CD4-positive, alpha-beta T cell treated with Interleukin-15 for 1 hour (primary cell): ENCODE measurements around the gene GRIK4.

Experiments used
- DNase-seq: peaks from one replicate; pipeline ENCODE4 v3.0.0-alpha.2; 2020

Gene GRIK4

DNA sequence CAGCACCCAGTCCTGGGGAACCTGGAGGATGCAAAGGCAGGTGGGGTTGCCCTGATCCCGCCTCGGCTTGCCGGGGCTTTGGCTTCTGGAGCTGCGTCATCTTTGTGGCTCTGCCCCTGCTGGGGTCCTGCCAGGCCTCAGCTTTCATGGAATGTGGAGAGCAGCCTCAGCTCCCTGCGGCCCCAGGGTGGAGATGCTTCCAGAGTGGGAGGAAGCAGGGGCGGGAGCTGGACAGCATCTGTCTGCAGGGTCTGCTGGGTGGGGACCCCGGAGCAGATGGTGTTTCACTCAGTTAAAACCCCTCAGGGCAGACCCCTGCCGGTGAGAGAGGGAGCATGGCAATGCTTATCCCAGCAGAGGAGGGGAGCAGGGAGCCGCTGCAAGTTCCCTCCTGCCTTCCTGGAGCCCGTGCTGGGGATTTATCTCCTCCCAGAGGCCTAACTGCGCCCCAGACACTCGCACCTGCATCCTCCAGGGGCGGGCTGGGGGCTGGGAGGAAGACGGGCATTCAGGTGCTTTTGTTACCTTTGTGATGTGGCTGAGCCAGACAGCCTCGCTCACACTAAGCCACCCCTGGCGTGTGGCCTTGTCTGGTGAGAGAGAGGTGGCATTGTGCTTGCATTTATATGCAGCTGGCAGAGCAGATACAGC is 15.7 kb downstream of the GRIK4 start:
- DNase-seq = no peak

DNA sequence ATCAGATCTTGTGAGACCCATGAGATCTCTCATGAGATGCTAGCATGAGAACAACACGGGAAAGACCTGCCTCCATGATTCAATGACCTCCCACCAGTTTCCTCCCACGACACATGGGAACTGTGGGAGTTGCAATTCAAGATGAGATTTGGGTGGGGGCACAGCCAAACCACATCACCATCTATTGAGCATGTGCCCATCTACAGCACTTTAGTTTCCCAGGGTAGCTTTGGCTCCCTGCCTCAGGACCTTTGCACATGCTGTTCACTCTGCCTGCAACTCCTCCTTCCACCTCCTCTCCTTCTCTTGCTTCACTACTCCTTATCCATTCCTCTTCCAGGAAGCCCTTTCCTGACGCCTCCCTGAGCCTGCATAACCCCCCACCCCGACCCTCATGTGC is 17.2 kb downstream of the GRIK4 start:
- DNase-seq = no peak

DNA sequence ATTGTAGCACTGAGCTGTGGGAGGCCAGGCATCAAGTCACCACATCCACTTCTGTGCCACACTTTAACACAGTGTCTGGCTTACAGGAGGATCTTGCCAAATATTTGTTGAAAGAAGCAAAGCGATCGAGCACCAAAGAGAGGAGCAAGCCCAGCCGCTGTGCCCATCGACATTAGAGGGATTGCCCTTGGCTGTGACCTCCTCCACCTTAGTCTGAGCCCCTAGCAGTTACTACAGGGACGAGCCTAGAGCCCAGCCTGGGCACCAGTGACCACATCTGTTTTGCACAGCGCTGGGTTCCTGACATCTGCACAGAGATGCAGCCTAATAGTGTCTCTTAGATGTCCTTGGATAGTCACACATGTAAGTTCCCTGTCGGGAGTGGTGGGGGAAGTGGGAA is 17.7 kb downstream of the GRIK4 start:
- no peak for DNase-seq

DNA sequence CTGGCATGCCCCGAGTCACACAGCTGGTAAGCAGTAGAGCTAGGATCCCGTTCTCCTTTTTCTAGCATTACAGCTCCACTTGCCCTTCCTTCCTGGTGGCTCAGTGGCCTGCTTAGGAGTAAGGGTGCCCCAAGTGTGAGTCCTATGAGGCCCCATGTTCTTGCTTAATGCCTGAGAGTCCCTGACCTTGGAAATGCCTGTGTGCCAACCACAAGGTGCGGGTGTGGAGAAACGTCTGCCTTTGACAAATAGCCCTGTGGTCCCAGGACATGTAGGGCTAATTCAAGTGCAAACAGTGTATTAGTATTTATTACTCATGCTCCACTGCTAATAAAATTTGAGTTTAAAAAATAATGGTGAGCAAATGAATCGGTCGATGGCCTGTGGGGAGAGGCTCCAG is 18.4 kb downstream of the GRIK4 start:
- DNase-seq = no peak

DNA sequence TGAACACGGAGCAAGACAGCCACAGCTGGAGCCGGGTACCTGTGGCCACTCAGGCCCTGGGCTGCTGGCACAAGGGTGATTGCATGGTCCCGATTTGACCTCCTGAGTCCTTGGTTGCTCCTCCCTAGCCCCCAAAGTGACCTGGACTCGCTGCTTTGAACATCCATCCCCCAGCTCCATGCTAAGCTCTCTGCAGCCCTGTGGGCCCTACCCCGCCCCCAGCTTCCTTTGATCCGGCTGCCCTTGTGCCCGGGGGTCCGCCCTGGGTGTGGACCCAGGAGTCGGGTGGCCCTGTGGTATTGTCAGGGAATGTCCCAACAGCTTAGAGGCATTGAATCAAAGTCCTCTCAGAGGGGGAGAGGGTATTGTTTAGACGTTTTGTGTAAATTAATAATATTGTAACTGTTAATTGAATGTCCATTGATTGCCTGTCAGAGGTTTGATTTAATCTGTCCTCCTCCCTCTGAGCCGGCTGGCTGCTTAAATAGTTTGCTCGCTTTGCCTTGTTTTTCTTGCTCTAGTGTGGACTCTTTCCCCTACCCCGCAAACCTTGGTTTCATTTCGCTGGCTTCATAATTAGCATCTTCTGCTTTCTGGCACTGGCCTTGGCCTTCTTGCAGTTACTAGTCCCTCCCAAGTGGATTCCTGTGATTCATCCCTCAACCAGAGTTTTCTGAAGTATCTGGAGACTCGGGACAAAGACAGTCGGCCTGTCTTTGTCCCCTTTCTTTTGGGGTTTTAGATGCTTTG is 20.7 kb downstream of the GRIK4 start:
- no peak for DNase-seq

DNA sequence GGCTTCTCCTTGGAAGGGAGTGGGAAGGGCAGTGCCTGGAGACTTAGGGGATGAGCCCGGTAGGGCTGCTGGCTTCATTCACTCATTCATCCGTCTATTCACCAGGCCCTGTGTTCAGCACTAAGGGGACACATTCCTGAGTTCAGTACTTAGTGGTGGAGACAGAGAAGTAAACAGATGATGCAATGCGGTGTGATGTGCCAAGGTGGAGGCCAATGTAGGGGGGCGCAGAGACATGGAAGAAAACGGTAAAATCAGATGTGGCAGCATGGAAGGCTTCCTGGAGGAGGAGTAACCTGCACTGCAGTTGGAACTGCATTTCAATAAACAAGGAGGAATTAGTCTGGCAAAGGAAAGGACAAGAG is 21.3 kb downstream of the GRIK4 start:
- DNase-seq = no peak

DNA sequence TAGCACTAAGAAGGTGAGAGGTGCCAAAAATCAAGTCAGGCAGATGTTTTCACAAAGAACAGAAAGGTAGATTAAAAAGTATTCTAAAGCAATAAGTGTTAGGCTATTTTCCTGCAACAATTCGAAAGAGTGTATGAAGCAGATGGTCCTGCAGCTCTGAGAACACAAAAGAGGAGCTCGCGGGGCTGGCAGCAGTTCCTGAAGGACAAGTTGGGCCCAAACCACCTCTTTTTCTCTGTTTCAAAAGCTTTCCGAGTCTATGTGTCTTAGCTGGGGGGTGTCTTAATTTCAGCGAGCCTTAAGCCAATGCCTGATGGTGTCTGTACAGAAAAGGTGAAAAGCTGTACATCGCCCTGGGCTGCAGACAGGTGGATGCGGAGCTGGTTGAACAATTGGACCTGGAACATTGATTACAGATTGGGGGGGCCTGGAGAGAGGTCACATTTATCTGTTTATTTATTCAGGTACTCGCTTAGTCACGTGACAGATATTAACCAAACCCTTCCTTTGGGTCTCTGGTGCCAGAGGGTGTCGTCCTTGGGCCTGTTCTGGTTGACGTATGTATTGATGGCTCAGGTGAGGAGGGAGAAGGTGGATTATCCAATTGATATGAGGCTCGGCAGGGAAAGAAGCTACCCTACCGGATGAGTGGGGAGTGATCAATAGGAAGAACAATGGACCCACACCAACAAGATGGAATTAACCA is 24.7 kb downstream of the GRIK4 start:
- DNase-seq = no peak

DNA sequence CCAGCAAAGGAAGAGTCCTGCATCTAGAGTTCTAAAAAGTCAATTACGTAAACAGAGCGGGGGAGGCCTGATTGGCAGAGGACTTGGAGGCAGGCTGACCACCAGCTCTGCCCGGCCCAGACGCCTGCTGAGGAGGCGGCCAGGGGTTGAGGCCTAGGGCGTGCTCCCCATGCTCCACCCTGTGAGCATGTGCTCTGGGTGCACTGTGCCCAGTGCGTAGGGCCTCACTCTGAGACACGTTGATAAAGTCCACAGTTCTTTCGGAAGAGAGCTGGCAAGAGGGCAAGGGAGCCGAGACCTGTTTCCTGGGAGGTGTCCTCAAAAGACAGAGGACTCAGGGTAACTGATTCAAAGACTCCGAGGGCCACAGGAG is 25.2 kb downstream of the GRIK4 start:
- no peak for DNase-seq

DNA sequence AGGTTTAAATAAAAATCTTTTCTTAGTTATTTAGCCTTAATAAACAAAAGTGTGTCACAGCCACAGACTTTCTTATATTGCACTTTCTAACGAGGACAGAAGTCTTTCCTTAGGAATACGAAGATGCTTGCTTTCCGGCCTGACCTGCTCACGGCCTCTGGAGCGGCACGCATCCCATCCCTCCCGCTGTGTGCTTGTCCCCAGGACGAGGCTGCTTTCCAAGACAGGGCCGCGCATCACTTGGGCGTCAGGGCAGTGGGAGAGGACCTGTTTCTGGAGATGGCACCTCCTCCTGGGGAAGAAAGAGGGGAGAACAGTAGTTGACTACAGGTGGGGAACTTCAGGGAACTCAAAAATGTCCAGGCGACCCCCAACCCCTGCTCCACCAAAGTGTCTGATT is 26.4 kb downstream of the GRIK4 start:
- no peak for DNase-seq

DNA sequence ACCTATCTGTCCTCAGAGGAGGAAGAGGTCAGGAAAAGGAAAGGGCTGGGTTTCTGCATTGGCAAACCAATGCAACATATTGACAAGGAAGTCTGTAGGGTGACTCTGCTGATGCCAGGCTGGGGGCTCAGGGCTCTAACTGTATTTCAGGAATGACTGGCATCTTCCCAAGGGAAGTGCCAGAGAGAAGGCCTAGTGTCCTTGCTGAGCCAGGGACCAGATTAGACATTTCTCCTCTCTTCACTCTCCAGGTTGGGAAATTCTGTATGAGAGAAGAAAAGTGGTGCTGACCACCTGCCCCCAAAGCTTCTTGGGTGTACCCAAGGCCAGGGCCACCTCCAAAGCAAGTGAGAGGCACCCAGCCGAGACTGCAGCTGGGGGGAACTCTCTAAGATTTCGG is 27.2 kb downstream of the GRIK4 start:
- no peak for DNase-seq

DNA sequence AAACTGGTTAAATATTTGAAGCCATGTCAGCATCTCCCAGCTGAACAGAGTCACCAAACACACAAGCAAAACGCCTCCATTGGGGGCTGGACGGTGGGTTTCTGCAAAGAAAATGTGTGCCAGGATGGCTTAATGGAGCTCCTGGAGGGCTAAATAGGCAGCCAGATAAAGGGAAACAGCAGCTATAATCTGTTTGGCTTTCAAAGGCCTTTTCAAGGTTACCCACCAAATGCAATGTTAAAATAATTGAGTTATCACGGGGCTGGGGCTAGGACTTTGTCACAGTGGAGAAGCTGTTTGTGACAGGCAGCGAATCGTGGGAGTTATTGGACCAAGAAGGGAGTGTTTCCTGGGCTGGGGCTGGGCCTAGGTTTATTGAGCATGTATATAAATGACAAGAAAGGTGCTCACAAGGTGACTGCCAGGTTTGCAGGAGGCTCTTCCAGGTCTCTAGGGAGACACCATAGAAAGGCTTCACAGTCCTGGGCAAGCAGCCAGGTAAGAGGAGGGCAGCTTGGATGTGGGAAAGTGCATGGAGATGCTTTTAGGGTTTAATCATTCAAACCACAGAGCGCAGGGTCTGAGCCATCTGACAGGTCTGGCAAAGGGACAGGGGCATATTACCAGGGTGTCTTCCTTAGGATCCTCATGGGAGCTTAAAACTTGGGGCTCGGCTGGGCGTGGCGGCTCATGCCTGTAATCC is 28.3 kb downstream of the GRIK4 start:
- DNase-seq = no peak

DNA sequence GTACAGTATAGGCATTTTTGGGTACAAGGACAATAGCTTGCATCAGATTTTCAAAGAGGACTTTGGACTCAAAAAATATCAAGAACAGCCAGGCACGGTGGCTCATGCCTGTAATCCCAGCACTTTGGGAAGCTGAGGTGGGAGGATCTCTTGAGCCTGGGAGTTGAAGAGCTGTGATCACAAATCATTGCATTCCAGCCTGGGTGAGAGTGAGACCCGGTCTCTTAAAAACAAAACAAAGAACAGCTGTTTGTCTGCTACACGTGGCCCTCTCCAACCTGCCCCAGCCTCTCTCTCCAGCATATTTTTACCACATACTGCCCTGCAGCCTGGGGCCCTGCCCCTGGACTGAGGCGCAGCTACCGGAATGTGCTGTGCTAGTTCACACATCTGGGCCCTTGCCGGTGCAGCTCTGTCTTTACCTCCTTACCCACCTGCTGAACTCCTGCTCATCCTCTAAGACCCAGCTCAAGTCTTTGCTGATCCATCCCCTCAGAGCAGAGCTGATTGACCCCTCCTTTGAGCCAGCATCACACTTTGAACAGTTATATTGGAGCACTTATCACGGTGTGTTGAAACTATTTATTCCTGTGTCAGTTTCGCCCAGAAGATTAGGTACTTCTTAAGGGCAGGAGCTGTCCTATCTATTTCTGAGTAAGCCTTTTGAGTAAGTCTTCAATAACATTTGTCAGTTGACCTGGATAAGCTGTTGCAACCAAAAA is 29.4 kb downstream of the GRIK4 start:
- no peak for DNase-seq

DNA sequence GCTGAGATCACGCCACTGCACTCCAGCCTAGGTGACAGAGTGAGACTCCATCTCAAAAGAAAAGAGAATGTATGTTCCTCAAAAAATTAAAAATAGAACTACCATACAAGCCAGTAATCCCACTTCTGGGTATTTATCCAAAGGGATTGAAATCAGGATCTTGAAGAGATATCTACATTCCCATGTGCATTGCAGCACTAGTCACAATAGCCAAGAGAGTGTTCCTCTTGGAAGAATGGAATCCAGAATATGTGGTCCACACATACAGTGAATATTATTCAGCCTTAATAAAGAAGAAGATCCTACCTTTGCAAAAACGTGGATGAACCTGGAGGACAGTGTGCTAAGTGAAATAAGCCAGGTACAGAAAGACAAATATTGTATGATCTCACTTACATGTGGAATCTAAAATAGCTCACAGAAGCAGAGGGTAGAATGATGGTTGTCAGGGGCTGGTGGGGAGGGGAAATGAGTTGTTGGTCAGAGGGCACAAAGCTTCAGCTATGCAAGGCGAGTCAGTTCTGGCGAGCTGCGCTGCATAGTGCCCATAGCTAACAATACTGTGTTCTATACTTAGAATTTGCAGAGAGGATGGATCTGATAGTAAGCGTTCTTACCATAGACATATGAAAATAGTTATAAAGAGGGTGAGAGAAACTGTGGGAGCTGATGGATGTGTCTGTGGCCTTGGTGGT is 32.1 kb downstream of the GRIK4 start:
- no peak for DNase-seq

DNA sequence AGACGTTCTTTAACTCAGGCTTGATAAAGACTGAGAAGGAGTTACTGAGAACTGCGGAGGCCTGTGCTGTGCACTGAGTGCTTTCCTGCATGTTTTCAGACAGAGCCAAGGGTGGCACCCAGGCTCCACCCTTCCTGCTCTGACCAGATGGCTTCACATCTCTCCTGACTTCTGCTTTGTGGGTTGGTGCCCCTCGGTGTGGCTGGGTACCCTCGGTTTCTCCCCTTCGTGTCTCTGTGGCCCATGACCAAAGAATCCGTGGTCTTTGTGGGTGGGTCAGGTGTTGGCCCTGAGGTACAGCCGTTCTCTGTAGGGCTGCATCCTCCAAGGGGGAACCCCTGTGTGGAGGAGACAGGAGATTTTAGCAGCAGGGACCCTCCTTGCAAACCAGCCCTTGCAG is 34.3 kb downstream of the GRIK4 start:
- DNase-seq = peak; percentile 20

DNA sequence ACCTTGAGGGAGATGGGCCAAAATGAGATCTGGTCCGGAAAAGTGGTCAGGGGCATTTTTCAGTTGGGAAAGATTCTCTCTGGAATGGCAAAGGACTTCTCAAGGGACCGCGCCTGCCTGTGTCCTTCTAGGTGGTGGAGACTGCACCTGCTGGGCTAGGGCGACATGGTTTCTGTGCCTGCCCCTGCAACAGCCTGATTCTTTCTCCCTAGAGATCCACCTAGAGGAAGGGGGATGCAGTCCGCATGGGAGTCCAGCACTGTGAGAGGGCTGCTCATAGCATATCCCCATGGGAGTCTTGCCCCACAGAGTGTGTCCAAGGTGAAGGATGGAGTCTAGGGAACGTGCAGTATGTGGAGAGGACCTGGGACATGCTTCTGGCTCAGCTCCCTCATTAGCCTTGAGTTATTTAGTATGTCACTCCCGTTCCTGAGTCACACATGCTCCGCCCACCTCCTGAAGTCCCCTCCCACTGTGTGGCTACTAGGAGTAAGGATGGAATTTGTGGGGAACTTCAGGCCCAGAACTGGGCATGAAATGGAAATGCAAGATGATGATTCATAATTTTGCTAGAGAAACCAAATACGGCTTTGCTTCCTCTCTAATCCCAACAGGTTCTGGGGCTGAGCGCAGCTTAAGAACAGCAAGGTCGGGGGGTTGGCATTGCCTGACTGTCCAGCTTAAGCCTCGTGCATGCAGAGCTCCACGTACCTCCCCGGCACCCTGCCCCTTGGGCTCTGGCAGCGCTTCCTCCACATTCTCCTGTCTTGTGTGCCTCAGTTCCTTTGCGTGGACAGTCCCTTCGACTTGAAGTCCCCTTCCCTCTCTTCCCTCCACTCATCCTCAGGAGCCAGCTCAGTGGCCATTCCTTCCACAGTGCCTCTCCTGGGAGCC is 35.0 kb downstream of the GRIK4 start:
- DNase-seq = no peak

DNA sequence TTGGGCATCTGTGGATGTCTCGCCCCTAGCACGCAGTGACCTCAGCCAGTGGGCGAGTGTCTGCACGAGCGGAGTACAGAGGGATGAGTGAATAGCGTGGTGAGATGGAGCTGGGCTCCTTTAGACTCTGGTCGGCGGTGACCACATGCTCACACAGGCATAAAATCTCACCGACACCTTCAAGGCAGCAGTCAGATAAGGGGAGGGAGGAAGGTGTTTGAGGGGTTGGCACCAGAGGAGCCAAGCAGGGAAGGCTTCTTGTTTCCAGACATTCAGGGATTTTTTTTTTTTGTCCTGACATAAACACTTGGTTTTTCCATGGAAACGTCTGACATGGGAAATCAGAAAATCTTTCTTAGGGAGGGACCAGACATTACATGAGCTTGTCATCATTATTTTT is 35.8 kb downstream of the GRIK4 start:
- no peak for DNase-seq

DNA sequence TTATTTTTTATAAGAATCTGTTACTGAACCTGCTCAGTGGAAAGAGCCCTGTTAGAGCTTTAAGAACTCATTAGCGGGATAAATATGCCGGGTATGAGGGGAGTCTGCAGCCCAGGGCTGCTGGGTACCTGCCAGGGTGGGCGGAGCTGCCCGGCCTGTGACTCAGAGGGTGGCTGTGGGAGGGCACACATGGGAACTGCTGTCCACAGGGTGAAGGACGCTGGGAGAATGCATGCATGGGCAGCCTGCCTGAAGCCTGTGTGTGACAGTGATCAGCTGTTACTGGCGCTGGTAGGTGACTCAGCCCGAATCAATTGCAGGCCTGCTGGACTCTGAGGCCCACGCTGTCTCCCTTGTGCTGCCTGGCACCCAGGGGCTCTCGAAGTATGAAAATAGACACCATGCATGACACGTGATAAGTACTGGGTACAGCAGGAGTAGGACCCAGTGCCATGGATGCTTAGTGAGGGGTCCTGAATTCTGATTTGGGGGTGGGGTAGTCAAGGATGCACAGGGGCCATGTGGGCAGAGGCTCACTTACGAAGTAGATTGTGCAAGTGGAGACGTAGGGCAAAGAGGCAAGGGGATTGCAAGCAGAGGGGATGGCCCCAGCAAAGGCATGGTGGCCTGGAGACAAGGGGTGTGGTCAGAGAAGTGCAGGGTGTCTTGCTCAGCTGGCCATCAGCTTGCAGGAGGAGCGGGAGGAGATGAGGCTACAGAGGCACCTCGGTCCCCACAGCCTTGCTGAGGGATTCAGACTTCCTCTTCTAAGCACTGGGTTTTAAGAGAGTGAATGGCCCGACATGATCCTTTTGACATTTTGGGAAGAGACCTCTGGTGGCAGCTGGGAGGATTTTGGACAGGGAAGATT is 36.5 kb downstream of the GRIK4 start:
- DNase-seq = no peak

DNA sequence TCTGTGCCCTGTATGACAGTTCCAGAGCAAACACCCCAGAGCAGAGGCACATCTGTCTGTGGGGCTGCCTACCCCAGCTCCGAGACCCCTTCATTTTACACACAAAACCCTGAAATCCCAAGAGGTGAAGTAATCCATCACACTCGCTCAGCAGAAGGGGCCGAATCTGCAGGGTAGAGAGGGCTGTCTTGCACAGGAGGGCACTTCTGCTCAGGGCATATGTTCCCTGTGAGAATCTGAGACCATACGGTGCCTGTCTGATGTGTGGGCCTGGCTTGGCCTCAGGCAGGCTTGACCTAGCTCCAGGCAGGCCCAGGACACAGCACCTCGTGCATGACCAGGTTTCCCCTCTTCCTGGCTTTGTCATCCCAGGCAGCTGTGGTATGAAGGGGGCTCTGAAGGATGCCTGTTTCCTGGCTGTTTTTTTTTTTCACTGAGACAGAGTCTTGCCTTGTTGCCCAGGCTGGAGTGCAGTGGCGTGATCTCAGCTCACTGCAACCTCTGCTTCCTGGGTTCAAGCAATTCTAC is 37.2 kb downstream of the GRIK4 start:
- no peak for DNase-seq

DNA sequence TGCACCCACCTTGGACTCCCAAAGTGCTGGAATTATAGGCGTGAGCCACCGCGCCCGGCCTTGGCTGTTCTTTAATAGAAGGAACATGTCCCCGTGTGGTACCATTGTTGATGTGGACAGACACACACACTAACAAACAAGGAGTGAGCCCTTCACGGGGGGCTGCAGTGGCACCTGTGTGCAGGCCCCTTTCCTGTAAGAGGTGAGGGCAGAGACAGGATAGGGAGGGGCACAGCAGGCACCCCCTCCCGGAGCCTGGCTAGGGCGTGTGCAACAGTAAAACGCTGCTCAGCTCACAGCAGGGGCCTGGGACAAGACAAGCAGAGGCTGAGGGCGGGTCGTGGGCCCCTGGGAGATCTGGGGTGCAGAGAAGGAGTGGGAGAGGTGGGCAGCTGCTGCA is 37.8 kb downstream of the GRIK4 start:
- DNase-seq = no peak

DNA sequence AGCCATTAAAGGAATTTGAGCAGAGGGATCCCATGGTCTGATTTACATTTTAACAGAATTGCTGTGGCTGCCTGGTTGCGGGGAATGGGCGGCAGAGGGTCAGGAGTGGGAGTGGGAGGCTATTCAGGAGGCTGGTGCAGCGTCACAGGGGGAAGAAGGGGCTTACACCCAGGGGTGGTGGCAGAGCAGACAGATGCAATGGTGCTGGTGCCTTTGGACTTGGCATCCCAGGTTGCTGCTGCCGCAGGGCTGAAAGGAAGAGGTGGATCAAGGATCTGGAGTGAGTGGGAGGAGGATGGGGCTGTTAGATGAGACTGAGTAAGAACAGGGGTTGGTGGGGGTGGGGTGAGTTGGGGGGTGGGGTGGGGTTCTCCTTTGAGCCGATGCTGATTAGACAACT is 38.5 kb downstream of the GRIK4 start:
- no peak for DNase-seq
